WERI-Rb-1 (cell line): ENCODE measurements around the gene ALDH9A1.
A peak's percentile ranks its signal among the peaks of the same experiment; 100 is the strongest.

ENCODE experiments used
- DNase-seq: peaks from one replicate; pipeline ENCODE4 v3.0.0-alpha.2; 2020
- H3K27ac ChIP-seq: fragments of 250-450 bp; sonication (Bioruptor Pico); 2 replicates; pipeline ENCODE4 v1.5.1; 2020; ENCODE audit warnings: mild to moderate bottlenecking, moderate library complexity
- H3K27me3 ChIP-seq: fragments of 250-450 bp; sonication (Bioruptor Pico); 2 replicates; pipeline ENCODE4 v1.5.1; 2021; ENCODE audit warnings: mild to moderate bottlenecking, low read depth, moderate library complexity; ENCODE audit not compliant: insufficient read depth, severe bottlenecking
- H3K36me3 ChIP-seq: fragments of 250-450 bp; sonication (Bioruptor Pico); 2 replicates; pipeline ENCODE4 v1.5.1; 2020; ENCODE audit warnings: mild to moderate bottlenecking, moderate library complexity
- H3K4me3 ChIP-seq: 2 replicates; pipeline ENCODE4 v1.5.1; 2011; ENCODE audit warnings: low read depth, mild to moderate bottlenecking, control low read depth, low read length
- H3K9me3 ChIP-seq: fragments of 250-450 bp; sonication (Bioruptor Pico); 2 replicates; pipeline ENCODE4 v1.5.1; 2021; ENCODE audit warnings: mild to moderate bottlenecking, moderate library complexity; ENCODE audit not compliant: severe bottlenecking
- TF ChIP-seq, protein P1 (sequence below): IDR thresholded peaks from 2 replicates; pipeline ENCODE4 v1.5.1; 2011; ENCODE audit warnings: low read depth, mild to moderate bottlenecking, control low read depth, inconsistent platforms, low read length

ALDH9A1 gene

DNA sequence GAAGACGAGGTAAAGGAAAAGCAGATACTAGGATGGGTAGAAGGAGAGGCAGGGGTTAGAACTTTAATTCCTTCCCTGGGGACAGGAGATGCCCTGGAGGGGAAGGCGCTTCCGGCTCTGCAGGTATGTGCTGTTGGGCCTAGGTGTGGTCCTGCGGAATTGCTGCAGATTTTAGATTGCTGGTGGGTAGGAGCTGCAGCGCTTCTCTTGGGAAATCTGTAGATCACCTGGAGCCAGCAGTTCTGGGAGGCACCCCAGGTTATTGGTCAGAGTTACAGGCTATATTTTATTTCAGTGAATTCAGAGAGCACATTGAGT, 66.3 kb downstream of the ALDH9A1 start:
- TF ChIP-seq, protein P1, sequence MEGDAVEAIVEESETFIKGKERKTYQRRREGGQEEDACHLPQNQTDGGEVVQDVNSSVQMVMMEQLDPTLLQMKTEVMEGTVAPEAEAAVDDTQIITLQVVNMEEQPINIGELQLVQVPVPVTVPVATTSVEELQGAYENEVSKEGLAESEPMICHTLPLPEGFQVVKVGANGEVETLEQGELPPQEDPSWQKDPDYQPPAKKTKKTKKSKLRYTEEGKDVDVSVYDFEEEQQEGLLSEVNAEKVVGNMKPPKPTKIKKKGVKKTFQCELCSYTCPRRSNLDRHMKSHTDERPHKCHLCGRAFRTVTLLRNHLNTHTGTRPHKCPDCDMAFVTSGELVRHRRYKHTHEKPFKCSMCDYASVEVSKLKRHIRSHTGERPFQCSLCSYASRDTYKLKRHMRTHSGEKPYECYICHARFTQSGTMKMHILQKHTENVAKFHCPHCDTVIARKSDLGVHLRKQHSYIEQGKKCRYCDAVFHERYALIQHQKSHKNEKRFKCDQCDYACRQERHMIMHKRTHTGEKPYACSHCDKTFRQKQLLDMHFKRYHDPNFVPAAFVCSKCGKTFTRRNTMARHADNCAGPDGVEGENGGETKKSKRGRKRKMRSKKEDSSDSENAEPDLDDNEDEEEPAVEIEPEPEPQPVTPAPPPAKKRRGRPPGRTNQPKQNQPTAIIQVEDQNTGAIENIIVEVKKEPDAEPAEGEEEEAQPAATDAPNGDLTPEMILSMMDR: no peak
- Histone ChIP-seq H3K4me3 (peak overlapping the region; percentile 93), H3K27ac (no peak overlapping the region)

DNA sequence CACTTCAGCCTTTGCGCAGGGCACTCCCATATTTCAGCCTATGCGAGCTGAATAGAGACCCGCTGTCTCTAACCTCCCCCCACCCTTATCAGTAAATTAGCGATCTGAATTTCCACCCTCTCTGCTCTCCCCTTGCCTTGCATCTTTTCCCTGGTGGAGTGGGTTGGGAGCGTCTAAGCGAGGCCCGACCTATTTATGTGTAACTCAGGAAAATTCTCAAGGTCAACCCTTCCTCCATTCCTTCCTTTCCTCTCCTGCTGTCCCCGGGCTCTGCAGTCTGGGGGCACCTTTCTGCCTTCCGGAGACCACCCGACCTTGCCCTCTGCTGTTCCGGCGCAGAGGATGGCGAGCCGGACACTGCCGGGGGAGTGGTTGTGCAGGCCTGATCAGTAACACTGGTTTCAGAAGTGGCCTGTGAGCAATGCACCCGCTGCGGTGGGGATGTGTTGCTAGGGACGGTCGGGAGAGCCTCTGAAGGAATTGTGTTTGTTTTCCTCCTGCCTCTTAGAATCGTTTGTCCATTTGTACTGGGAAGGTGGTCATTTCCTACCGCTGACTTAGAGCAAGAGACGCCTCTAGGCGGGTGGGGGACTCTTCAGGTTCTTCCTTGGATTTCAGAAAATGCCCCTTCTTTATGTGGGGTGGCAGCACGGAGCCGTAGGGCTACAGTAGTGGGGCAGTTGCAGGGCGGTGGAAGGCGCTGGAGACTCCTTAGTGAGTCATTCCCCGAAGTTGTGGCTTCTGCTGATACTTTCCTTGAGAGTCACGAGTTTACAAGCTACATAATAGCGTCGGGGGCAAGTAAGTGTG, 66.8 kb downstream of the ALDH9A1 start:
- DNase-seq: peak; percentile 26
- TF ChIP-seq, protein P1: no peak
- peak overlapping the region; percentile 93 for H3K27ac ChIP-seq

More for the DNA sequence above, 66.3 kb downstream of the ALDH9A1 start:
- no peak for DNase-seq
- Histone ChIP-seq H3K36me3 (peaks cover 8% of the 10 kb centered on the region), H3K9me3 (no peaks in the 10 kb centered on the region), H3K27me3 (no peaks in the 10 kb centered on the region)

DNA sequence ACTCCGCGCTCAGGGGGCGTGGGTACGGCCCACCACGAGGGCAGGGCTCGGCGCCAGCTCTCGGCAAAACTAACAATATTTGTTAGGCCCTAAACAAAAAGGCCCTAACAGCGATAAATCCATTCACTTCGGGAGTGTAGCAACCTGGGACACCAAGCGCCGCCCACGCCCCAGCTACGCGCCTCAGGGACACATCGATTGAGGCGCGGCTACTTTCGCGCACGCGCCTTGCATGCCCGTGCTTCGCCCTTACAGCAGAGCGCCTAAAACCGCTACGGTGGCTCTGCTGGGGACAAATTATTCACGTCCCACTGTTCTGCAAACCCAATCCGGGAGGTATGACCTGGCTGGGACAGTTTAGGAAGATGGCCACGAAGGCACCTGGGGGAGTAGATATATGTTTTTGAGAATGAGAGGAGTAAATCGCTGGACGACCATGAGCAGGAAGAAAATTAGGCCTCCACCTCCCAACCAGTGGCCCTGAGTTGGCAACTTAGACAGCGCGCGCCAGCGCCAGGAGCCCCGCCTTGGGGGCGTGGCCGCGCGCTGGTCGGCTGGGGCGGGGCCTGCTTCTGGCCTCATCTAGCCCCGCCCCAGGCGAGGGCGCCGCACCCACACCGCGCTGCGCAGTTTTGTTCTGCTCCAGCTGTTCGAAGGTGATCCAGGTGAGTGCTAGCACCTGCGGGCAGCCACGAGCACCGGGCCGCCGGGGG, 67.6 kb downstream of the ALDH9A1 start, which contains the start of gene MGST3:
Gene MGST3, plus strand, starts transcription at position 606 of the 713 bp plus-strand sequence. CDS start 18,614 bp downstream, outside the sequence.
- no peaks in the 10 kb centered on the region for H3K27me3 ChIP-seq
- no peaks in the 10 kb centered on the region for H3K9me3 ChIP-seq
- DNase-seq: peak; percentile 96
- H3K4me3 ChIP-seq: peak within 1 kb of the TSS; percentile 93
- peaks cover 7% of the 10 kb centered on the region for H3K36me3 ChIP-seq
- H3K27ac ChIP-seq: peak within 1 kb of the TSS; percentile 93
- TF ChIP-seq, protein P1: no peak

More for the DNA sequence above, 66.8 kb downstream of the ALDH9A1 start:
- peak overlapping the region; percentile 93 for H3K4me3 ChIP-seq
- no peaks in the 10 kb centered on the region for H3K27me3 ChIP-seq
- peaks cover 8% of the 10 kb centered on the region for H3K36me3 ChIP-seq
- H3K9me3 ChIP-seq: no peaks in the 10 kb centered on the region

DNA sequence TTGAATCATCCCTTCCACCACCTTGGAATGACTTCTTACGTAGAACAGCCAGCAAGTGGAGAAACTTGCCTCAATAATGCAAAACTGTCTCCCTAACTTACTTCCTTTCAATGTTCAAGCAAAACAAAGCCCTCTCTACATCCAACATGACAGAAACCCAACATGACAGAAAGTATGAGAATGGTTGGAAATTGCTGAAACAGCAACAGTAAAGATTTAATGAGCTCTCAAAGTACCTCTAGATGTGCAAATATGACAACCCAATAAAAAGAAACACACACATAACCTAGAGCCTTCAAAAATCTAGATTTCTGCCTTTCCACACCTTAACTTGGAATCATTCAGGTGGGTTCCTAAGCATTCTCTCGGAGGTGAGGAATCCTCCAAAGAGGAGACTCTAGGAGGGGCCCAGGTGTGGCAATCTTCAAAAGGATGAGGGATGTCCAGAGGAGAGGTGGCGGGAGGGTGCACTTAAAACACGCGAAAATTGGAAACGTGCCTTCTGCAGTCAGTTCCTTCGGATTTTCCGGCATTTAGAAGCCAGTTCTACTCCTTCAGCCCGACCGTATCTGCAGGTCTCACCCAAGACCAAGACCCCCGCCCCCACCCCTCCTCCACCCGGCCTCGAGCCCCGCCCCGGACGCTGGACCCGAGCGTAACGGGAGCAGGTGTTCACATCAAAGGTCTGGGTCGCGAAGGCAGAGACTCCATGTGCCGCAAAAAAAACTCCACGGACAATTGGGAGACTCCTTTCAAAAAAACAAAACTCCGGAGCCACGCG, 68.3 kb downstream of the ALDH9A1 start:
- DNase-seq: peak; percentile 69
- no peaks in the 10 kb centered on the region; the same call in 1 of the 2 replicates for H3K36me3 ChIP-seq
- H3K9me3 ChIP-seq: no peaks in the 10 kb centered on the region
- TF ChIP-seq, protein P1: no peak
- H3K4me3 ChIP-seq: peak overlapping the region; percentile 93
- H3K27ac ChIP-seq: peak overlapping the region; percentile 93
- H3K27me3 ChIP-seq: no peaks in the 10 kb centered on the region

DNA sequence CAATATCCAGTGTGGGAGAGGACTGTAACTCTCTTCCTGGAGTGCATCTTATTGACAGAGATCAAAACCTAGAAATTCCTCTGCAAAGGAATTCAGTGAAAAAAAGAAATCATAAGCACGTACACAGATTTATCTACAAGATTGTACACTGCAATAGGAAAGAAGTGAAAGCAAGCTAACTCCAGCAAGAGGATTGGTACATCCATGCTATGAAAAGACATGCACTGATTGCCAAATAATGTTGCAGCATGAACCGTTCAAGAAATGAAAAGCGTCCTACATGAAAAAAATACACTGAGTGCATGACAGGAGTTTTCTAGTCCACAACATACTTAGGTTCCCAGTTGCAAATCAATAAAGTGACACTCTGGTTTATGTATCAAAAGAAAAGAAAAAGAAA, 69.2 kb downstream of the ALDH9A1 start:
- no peaks in the 10 kb centered on the region for H3K9me3 ChIP-seq
- DNase-seq: no peak
- H3K27ac ChIP-seq: peak overlapping the region; percentile 93
- TF ChIP-seq, protein P1: no peak
- H3K27me3 ChIP-seq: no peaks in the 10 kb centered on the region
- H3K4me3 ChIP-seq: no peak overlapping the region
- no peaks in the 10 kb centered on the region; the same call in 1 of the 2 replicates for H3K36me3 ChIP-seq
